Heart right ventricle (tissue), 16 donors: ENCODE data around the gene TTLL5. TPM values are rescaled to one million over a fixed set of nuclear protein-coding genes. Genes with fewer than 3 reads are reported as not detected.
A peak's percentile ranks its signal among the peaks of the same experiment; 100 is the strongest.

Experiments used
- ATAC-seq, 8 donors: fragments of 200-7000 bp; cut with Tn5 transposase; one replicate each; pipeline ENCODE4 v1.9.1; 2020; ENCODE audit warnings: mild to moderate bottlenecking in 8 of 8, moderate library complexity in 8 of 8, moderate number of reproducible peaks in 1 of 8
- DNase-seq, 2 donors: peaks; one replicate each; pipeline ENCODE4 v3.0.0-alpha.2; 2020
- H3K27ac ChIP-seq, 10 donors: fragments of 200-600 bp; sonication (generic) in 2 of 10; one replicate each; pipeline versions ENCODE4 v1.5.0 to v1.8.0; 2020 to 2022; ENCODE audit warnings: mild to moderate bottlenecking in 3 of 10
- H3K27me3 ChIP-seq, 7 donors: fragments of 200-600 bp; one replicate each; pipeline ENCODE4 v1.8.0; 2021 to 2022; ENCODE audit warnings: mild to moderate bottlenecking in 2 of 7
- H3K36me3 ChIP-seq, 9 donors: fragments of 200-600 bp; sonication (generic) in 1 of 9; one replicate each; pipeline versions ENCODE4 v1.5.0 to v1.8.0; 2020 to 2022; ENCODE audit warnings: mild to moderate bottlenecking in 2 of 9
- H3K4me1 ChIP-seq, 9 donors: fragments of 200-600 bp; sonication (generic) in 1 of 9; one replicate each; pipeline versions ENCODE4 v1.5.0 to v1.8.0; 2020 to 2022; ENCODE audit warnings: mild to moderate bottlenecking in 4 of 9
- H3K4me3 ChIP-seq, 10 donors: fragments of 200-600 bp; sonication (generic) in 2 of 10; one replicate each; pipeline versions ENCODE4 v1.5.0 to v1.8.0; 2020 to 2022; ENCODE audit warnings: mild to moderate bottlenecking in 7 of 10, moderate library complexity in 2 of 10
- H3K9me3 ChIP-seq, 11 donors: fragments of 200-600 bp in 10 of 11; sonication (generic) in 2 of 11; one replicate each; pipeline versions ENCODE4 v1.5.0 to v1.8.0; 2013 to 2022; ENCODE audit warnings: mild to moderate bottlenecking in 2 of 11, control low read depth in 1 of 11, moderate library complexity in 1 of 11
- WGBS, 2 donors: extraction: QIAGEN DNeasy Blood & Tissue Kit; methylation state at CpG; one replicate each; pipeline ENCODE4 v1.1.7; 2013; ENCODE audit warnings: inconsistent platforms in 1 of 2; 5-methylcytosine and 5-hydroxymethylcytosine counted together
- intact Hi-C, 10 donors: fragments of 100-400 bp; cut with DNase I; formaldehyde crosslinking; loops; one replicate each; pipeline versions ENCODE4 v1.11.1 to v1.14.2; 2022
- polyA plus RNA-seq, 2 donors: library from polyadenylated mRNA; stranded (reverse); fragments of 200-250 nt; gene quantifications; one replicate each; pipeline ENCODE4 v1.2.3, GENCODE V29; 2013
- total RNA-seq, 10 donors: library from RNA; stranded (reverse); fragmentation: NEBNext Ultra II Directional in 3 of 10; extraction: Animal tissue kit (Norgen Biotek cat#: 25700) in 3 of 10; gene quantifications; one replicate each; pipeline versions ENCODE4 v1.2.1 to v1.2.4, GENCODE V29; 2021 to 2023
- TF ChIP-seq, protein P1 (sequence below), 9 donors: fragments of 200-600 bp; sonication (generic) in 2 of 9; IDR thresholded peaks; one replicate each; pipeline versions ENCODE4 v1.5.0 to v1.8.0; 2021 to 2022; ENCODE audit warnings: antibody characterized with exemption in 9 of 9, mild to moderate bottlenecking in 5 of 9, moderate library complexity in 1 of 9
- donor health status: Arrhythmogenic right ventricular cardiomyopathy.
- donor health status: ischemic (EF 13 %, LVEDD 7.1; RV severe dilation, severe dysfunction).
- donor health status: healthy with polysubstance abuse.
- donor health status: DM: no; HTN: yes; CAD: no.
- donor health status: DM: no; HTN: no; CAD: no.
- donor health status: ischemic (EF 25% LVEDD 6.9; RV normal size, moderate dysfunction).
- donor health status: ischemic (EF 25% LVEDD 5.7; RV mildly dilated, moderate dysfunction).
- donor health status: healthy.
- donor health status: DM: yes; HTN: yes; CAD: no.
- donor health status: Ischemic cardiomyopathy.
- donor health status: ischemic (EF 35%, LVEDD 5.7; RV mildly dilated, moderate dysfunction).
- donor health status: nonischemic (EF 11% LVEDD 7.7; RV severe dilation, severe dysfunction).
- donor health status: DM: yes; HTN: yes; CAD: no.
- donor health status: PGD.
- donor health status: ischemic (EF 29% LVEDD 5.4; RV normal size, mild dysfunction).
- donor health status: nonischemic (EF 23%, LVEDD 6.1; RV moderate dilation, normal function).

Gene TTLL5
- total and polyA plus RNA-seq, 12 donors: 5.6 to 24.7 (median 17.6) TPM

DNA sequence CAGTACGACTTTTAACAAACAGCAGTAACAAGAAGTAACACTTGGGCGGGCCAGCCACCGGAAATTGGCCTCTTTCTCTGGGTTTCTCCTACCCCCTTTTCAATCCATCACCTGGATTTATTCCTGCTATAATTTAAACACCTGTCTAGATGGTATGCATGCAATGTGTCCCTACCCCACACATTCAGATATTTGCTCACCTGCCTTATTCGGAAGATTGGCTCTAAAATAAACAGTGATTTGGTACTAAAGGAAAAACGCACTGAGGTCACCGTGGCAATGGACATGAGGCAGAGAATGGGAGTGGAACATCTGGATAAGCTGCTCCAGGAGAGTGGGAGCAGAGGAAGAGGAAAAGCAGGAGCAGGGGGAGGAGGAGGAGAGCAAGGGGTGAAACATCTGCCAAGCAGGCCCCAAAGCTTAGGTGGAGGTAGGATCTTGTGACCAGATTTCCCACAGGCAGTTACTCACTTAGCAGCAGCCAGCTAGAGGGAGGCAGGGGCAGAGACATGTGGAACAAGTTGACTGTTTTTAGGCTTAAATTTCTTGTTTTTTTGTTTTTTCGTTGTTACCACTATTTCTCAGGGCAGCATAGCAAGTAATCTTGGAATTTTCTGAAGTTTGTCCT, 150.9 kb downstream of the TTLL5 start:
- Histone ChIP-seq H3K36me3 (peaks cover 0 to 34% (median 0%) of the 10 kb centered on the region in 9 donors), H3K9me3 (no peaks in the 10 kb centered on the region), H3K27ac (no peak overlapping the region), H3K4me1 (peaks cover 0 to 3% (median 0%) of the 10 kb centered on the region in 9 donors), H3K4me3 (no peak overlapping the region), H3K27me3 (no peaks in the 10 kb centered on the region)
- DNase-seq (no peak), ATAC-seq (no peak)
- TF ChIP-seq, protein P1, sequence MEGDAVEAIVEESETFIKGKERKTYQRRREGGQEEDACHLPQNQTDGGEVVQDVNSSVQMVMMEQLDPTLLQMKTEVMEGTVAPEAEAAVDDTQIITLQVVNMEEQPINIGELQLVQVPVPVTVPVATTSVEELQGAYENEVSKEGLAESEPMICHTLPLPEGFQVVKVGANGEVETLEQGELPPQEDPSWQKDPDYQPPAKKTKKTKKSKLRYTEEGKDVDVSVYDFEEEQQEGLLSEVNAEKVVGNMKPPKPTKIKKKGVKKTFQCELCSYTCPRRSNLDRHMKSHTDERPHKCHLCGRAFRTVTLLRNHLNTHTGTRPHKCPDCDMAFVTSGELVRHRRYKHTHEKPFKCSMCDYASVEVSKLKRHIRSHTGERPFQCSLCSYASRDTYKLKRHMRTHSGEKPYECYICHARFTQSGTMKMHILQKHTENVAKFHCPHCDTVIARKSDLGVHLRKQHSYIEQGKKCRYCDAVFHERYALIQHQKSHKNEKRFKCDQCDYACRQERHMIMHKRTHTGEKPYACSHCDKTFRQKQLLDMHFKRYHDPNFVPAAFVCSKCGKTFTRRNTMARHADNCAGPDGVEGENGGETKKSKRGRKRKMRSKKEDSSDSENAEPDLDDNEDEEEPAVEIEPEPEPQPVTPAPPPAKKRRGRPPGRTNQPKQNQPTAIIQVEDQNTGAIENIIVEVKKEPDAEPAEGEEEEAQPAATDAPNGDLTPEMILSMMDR (IDR thresholded peaks at IDR 0.05): no peak
- intact Hi-C loops: loop anchor here in 1 of 10 donors (2.0 kb wide), 1 partner anchor 77 kb away; no protein-coding TSS in a partner anchor
- WGBS, 2 donors: 79 to 80% methylated on average over 7 of the region's 7 CpGs

DNA sequence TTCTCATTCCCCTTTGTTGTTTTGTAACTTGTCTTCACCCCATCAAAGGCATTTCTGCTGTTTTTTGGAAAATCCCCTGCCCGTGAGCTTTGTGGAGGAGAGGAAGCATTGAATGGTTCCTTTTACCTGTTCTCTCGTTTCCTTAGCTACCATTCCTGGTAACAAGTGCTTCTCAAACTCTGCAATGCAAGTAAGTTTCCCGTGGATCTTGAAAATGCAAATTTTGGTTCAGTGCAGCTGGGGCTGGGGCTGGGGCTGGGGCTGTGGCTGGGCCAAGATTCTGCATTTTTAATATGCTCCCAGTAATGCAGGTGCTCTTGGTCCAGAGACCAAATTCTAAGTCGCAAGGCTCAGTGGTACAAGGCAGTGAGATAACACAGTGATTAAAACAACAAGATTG, 151.6 kb downstream of the TTLL5 start:
- WGBS, 2 donors: 78% methylated on average over 4 of the region's 4 CpGs
- Histone ChIP-seq H3K4me3 (no peak overlapping the region), H3K4me1 (no peaks in the 10 kb centered on the region), H3K36me3 (peaks cover 0 to 30% (median 0%) of the 10 kb centered on the region in 9 donors), H3K9me3 (no peaks in the 10 kb centered on the region), H3K27me3 (no peaks in the 10 kb centered on the region), H3K27ac (no peak overlapping the region)
- DNase-seq (no peak), ATAC-seq (no peak)
- TF ChIP-seq, protein P1 (IDR thresholded peaks at IDR 0.05): no peak
- intact Hi-C loops: no loop called here

DNA sequence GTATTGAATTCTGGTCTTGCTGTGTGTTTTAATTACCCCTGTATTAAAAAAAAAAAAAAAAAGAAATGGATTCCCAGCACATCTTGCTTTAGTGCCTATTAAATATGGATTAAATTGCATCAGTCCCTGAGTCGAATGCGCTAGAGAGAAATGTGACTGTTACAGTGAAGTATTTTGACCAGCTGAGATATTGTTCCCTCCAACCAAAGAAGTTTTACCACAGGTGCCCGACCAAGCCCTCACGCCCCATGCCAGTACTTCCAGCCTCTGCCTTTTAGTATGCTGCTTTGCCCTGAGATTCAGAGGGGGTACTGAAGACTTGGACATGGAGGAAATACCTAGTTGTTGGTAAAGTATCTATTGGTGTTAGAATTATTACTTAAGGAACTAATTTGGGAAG, 159.7 kb downstream of the TTLL5 start:
- ATAC-seq: no peak

DNA sequence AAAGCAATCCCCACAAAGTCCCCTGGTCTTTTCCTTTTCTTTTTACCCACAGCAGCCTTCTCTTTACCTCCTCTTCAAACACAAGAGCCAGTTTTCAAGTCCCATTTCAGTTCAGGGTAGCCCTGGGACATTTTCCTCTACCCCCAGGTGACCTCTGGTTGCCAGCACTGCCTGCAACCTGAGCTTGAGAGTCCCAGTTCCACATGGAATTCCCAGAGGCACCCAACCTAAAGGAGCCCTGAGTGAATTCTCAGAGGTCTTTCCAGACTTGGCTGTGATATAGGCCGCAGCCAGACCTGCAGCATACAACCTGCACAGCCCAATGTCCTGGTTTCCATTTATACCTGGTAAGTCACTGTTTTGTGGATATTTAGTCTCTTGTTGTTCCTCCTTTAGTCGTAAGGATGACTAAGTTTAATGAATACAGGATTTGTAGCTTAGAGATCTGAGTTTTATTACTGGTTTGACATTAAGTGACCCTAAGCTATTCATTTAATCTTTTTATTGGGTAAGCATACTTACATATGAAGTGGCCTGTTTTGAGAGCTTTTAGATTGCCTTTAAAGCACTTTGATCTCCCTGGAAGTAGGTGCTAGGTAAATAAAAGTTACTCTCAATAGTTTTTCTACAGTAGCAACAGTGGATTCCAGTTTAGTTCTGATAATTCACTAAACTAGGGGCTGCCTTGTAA, 160.9 kb downstream of the TTLL5 start:
- ATAC-seq: no peak
- TF ChIP-seq, protein P1 (IDR thresholded peaks at IDR 0.05): no peak
- intact Hi-C loops: no loop called here

More for the DNA sequence above, 159.7 kb downstream of the TTLL5 start:
- TF ChIP-seq, protein P1 (IDR thresholded peaks at IDR 0.05): no peak
- Histone ChIP-seq H3K27ac (peak overlapping the region in 1 of 10 donors; percentile 88), H3K4me3 (no peak overlapping the region), H3K36me3 (peaks cover 0 to 24% (median 0%) of the 10 kb centered on the region in 9 donors), H3K4me1 (peaks cover 2 to 63% (median 34%) of the 10 kb centered on the region in 9 donors), H3K27me3 (no peaks in the 10 kb centered on the region), H3K9me3 (no peaks in the 10 kb centered on the region)
- DNase-seq: no peak
- 85 to 91% methylated on average over 4 of the region's 4 CpGs for WGBS, 2 donors
- intact Hi-C loops: no loop called here

More for the DNA sequence above, 160.9 kb downstream of the TTLL5 start:
- H3K4me3 ChIP-seq: no peak overlapping the region
- peaks cover 2 to 66% (median 37%) of the 10 kb centered on the region in 9 donors for H3K4me1 ChIP-seq
- H3K27ac ChIP-seq: peak overlapping the region in 6 of 10 donors; percentile 15 to 88 (median 76)
- peaks cover 0 to 20% (median 0%) of the 10 kb centered on the region in 9 donors for H3K36me3 ChIP-seq
- 97 to 99% methylated on average over 2 of the region's 2 CpGs for WGBS, 2 donors
- H3K9me3 ChIP-seq: no peaks in the 10 kb centered on the region
- no peak for DNase-seq
- H3K27me3 ChIP-seq: no peaks in the 10 kb centered on the region
